Measurements from ENCODE around the gene CLCC1. TPM values are rescaled to one million over a fixed set of nuclear protein-coding genes. Genes with fewer than 3 reads are reported as not detected.
A peak's percentile ranks its signal among the peaks of the same experiment; 100 is the strongest.

The CLCC1 gene
- total and polyA plus RNA-seq, 2 experiments from 2014 or later: 34.9 to 35.3 TPM

DNA sequence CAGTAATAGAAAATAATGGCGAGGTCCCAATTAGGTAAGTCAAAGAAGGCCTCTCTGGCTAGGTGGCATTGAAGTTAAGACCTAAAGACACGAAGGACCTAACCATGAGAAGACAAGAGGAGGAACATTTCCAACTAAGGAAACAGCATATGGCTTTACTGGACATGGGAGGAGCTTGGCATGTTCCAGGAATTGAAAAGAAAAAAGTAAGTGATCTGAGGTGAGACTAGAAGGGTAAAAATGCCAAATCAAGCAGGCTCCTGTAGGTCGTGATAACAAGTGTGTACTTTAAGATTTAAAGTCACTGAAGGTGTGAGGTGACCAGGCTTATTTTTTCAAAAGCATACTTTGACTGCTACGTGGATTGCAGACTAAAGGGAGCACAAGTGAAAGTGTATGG is 13.4 kb upstream of the CLCC1 start:
- H3K4me1 ChIP-seq (ENCODE audit: insufficient read depth): no peaks in the 10 kb centered on the region
- H3K36me3 ChIP-seq (ENCODE audit: low read depth): peaks cover 11% of the 10 kb centered on the region; the same call in 1 of the 2 replicates
- no peak overlapping the region for H3K27ac ChIP-seq
- no peaks in the 10 kb centered on the region for H3F3A ChIP-seq (ENCODE audit: insufficient read depth)
- in situ Hi-C loops (cut with MboI): no loop called here
- no peak overlapping the region for H3K4me3 ChIP-seq
- H4K20me1 ChIP-seq (ENCODE audit: insufficient read depth): no peaks in the 10 kb centered on the region
- no peaks in the 10 kb centered on the region for H3K9me2 ChIP-seq (ENCODE audit: insufficient read depth)
- no peak overlapping the region for H3K4me2 ChIP-seq (ENCODE audit: unreplicated experiment)
- H3K27me3 ChIP-seq (replicated peaks; ENCODE audit: insufficient read depth): no peaks in the 10 kb centered on the region
- no peak for TF ChIP-seq EZH2phosphoT487 (IDR thresholded peaks at IDR 0.05; ENCODE audit: insufficient read depth, low read depth)
- no peak for TF ChIP-seq EZH2 (IDR thresholded peaks at IDR 0.05; ENCODE audit: insufficient read depth, poor library complexity, severe bottlenecking)
- no peaks in the 10 kb centered on the region for H3K79me2 ChIP-seq (ENCODE audit: insufficient read depth)
- no peak for DNase-seq
- no peak overlapping the region for H2AFZ ChIP-seq
- H3K9ac ChIP-seq: no peak overlapping the region
- H3K9me3 ChIP-seq (ENCODE audit: low read depth): no peaks in the 10 kb centered on the region
- WGBS, 2 experiments (ENCODE audit: low coverage in 1 of 2, low lambda C conversion rate in 2 of 2, missing lambda C conversion rate in 2 of 2): 96 to 99% methylated on average over 4 of the region's 4 CpGs

DNA sequence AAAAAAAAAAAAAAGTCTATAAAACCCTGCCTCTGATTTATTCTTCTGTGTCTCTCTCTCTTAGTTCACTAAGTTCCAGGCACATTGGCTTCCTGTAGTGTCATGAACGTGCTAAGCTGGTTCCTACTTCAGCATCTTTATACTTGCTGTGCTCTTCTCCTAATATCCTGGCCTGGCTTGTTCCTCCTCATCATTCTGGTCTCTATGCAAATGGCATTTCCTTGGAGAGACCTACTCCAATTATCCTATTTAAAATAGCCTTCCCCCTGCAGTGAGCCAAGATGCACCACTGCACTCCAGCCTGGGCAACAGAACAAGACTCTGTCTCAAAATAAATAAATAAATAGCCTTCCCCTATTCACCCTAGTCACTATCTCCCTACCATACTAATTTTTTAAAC is 9.7 kb upstream of the CLCC1 start:
- 100% methylated on average over 1 of the region's 1 CpG for WGBS, 2 experiments (ENCODE audit: low coverage in 1 of 2, low lambda C conversion rate in 2 of 2, missing lambda C conversion rate in 2 of 2)
- no peak for DNase-seq
- no peak overlapping the region for H3K9ac ChIP-seq
- no peaks in the 10 kb centered on the region for H3F3A ChIP-seq (ENCODE audit: insufficient read depth)
- no peak overlapping the region for H2AFZ ChIP-seq
- H3K36me3 ChIP-seq (ENCODE audit: low read depth): peaks cover 18% of the 10 kb centered on the region
- in situ Hi-C loops (cut with MboI): no loop called here
- H3K4me1 ChIP-seq (ENCODE audit: insufficient read depth): no peaks in the 10 kb centered on the region
- H3K4me2 ChIP-seq (ENCODE audit: unreplicated experiment): no peak overlapping the region
- no peaks in the 10 kb centered on the region for H3K79me2 ChIP-seq (ENCODE audit: insufficient read depth)
- no peaks in the 10 kb centered on the region for H3K9me2 ChIP-seq (ENCODE audit: insufficient read depth)
- H4K20me1 ChIP-seq (ENCODE audit: insufficient read depth): no peaks in the 10 kb centered on the region
- TF ChIP-seq EZH2 (IDR thresholded peaks at IDR 0.05; ENCODE audit: insufficient read depth, poor library complexity, severe bottlenecking) (no peak), EZH2phosphoT487 (IDR thresholded peaks at IDR 0.05; ENCODE audit: insufficient read depth, low read depth) (no peak)
- H3K4me3 ChIP-seq: no peak overlapping the region
- H3K27me3 ChIP-seq (replicated peaks; ENCODE audit: insufficient read depth): no peaks in the 10 kb centered on the region
- no peak overlapping the region for H3K27ac ChIP-seq
- H3K9me3 ChIP-seq (ENCODE audit: low read depth): no peaks in the 10 kb centered on the region

DNA sequence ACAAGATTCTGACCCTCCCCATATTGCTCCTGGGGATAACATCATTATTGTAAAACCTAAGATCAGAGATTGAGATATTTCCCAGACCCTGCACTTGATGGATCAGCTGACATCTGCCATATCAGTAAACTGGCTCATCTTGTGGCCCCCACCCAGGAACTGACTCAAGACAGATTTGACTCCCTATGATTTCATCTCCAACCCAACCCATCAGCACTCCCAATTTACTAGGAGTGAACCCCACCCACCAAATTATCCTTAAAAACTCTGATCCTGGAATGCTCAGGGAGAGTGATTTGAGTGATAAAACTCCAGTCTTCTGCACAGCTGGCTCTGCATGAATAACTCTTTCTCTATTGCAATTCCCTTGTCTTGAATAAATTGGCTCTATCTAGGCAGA is 6.1 kb upstream of the CLCC1 start:
- peaks cover 11% of the 10 kb centered on the region for H3K36me3 ChIP-seq (ENCODE audit: low read depth)
- no peak overlapping the region for H3K9ac ChIP-seq
- peaks cover 3% of the 10 kb centered on the region; the same call in 1 of the 2 replicates for H3F3A ChIP-seq (ENCODE audit: insufficient read depth)
- no peak overlapping the region for H2AFZ ChIP-seq
- no peak overlapping the region for H3K4me3 ChIP-seq
- no peaks in the 10 kb centered on the region for H3K79me2 ChIP-seq (ENCODE audit: insufficient read depth)
- no peaks in the 10 kb centered on the region for H3K27me3 ChIP-seq (replicated peaks; ENCODE audit: insufficient read depth)
- no peak overlapping the region for H3K4me2 ChIP-seq (ENCODE audit: unreplicated experiment)
- H3K4me1 ChIP-seq (ENCODE audit: insufficient read depth): no peaks in the 10 kb centered on the region
- TF ChIP-seq EZH2 (IDR thresholded peaks at IDR 0.05; ENCODE audit: insufficient read depth, poor library complexity, severe bottlenecking) (no peak), EZH2phosphoT487 (IDR thresholded peaks at IDR 0.05; ENCODE audit: insufficient read depth, low read depth) (no peak)
- no peaks in the 10 kb centered on the region for H3K9me2 ChIP-seq (ENCODE audit: insufficient read depth)
- in situ Hi-C loops (cut with MboI): no loop called here
- no peaks in the 10 kb centered on the region for H3K9me3 ChIP-seq (ENCODE audit: low read depth)
- no peak overlapping the region for H3K27ac ChIP-seq
- DNase-seq: no peak
- no peaks in the 10 kb centered on the region for H4K20me1 ChIP-seq (ENCODE audit: insufficient read depth)

DNA sequence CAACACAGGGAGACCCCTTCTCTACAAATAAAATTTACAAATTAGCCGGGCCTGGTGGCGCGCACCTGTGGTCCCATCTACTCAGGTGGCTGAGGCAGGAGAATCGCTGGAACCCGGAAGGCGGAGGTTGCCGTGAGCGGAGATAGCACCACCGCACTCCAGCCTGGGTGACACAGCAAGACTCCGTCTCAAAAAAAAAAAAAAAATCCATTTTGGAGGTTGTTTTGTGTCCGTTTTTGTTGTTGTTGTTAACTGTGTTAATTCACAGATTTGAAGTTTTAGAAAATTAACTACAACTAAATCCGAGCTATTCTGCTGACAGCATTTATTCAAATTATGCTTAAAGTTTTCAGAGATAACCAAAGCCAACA is 618 bp downstream of the CLCC1 start:
- Histone ChIP-seq H3K4me2 (ENCODE audit: unreplicated experiment) (peak overlapping the region; percentile 95), H3F3A (ENCODE audit: insufficient read depth) (peaks cover 23% of the 10 kb centered on the region), H3K9me2 (ENCODE audit: insufficient read depth) (no peaks in the 10 kb centered on the region), H3K36me3 (ENCODE audit: low read depth) (no peaks in the 10 kb centered on the region), H3K4me3 (peak overlapping the region; percentile 88), H4K20me1 (ENCODE audit: insufficient read depth) (no peaks in the 10 kb centered on the region), H3K4me1 (ENCODE audit: insufficient read depth) (peaks cover 7% of the 10 kb centered on the region), H3K9ac (peak overlapping the region; percentile 93), H3K27me3 (replicated peaks; ENCODE audit: insufficient read depth) (no peaks in the 10 kb centered on the region), H3K79me2 (ENCODE audit: insufficient read depth) (peaks cover 49% of the 10 kb centered on the region), H3K9me3 (ENCODE audit: low read depth) (no peaks in the 10 kb centered on the region), H3K27ac (peak overlapping the region; percentile 93), H2AFZ (peak overlapping the region; percentile 91)
- in situ Hi-C loops (cut with MboI): no loop called here
- no peak for TF ChIP-seq EZH2 (IDR thresholded peaks at IDR 0.05; ENCODE audit: insufficient read depth, poor library complexity, severe bottlenecking)
- no peak for TF ChIP-seq EZH2phosphoT487 (IDR thresholded peaks at IDR 0.05; ENCODE audit: insufficient read depth, low read depth)
- WGBS, 2 experiments (ENCODE audit: low coverage in 1 of 2, low lambda C conversion rate in 2 of 2, missing lambda C conversion rate in 2 of 2): 21 to 24% methylated on average over 12 of the region's 12 CpGs
- peak; percentile 49 for DNase-seq
